Body of pancreas (tissue), 4 donors: ENCODE measurements around the gene SPOCD1. TPM values are rescaled to one million over a fixed set of nuclear protein-coding genes. Genes with fewer than 3 reads are reported as not detected.

Experiments used
- ATAC-seq: fragments of 150-250 bp; one replicate; pipeline ENCODE4 v1.9.1; 2016
- DNase-seq, 4 donors: peaks; one replicate each; pipeline ENCODE4 v3.0.0-alpha.2; 2019
- H3K27ac ChIP-seq, 4 donors: fragments of 200-600 bp; sonication (generic); 1 replicate in 3 of 4; 2 replicates in 1 of 4; pipeline versions ENCODE4 v1.5.1 to v1.6.1; 2016 to 2019; ENCODE audit warnings: mild to moderate bottlenecking in 1 of 4, mixed read lengths in 1 of 4, moderate library complexity in 1 of 4
- H3K27me3 ChIP-seq, 2 donors: fragments of 200-600 bp; sonication (generic); one replicate each; pipeline ENCODE4 v1.6.0; 2016; ENCODE audit warnings: mild to moderate bottlenecking in 1 of 2
- H3K36me3 ChIP-seq, 2 donors: fragments of 200-600 bp; sonication (generic); replicated peaks in 1 of 2; 2 replicates each; pipeline ENCODE4 v1.5.1; 2016; ENCODE audit warnings: low read depth in 2 of 2; ENCODE audit not compliant: insufficient read depth in 1 of 2
- H3K4me1 ChIP-seq: fragments of 200-600 bp; sonication (generic); one replicate; pipeline ENCODE4 v1.6.0; 2016
- H3K4me3 ChIP-seq, 2 donors: fragments of 200-600 bp; sonication (generic); 1 replicate in 1 of 2; 2 replicates in 1 of 2; pipeline ENCODE4 v1.5.1; 2016 to 2019
- H3K9me3 ChIP-seq, 3 donors: fragments of 200-600 bp; sonication (generic); 1 replicate in 2 of 3; 2 replicates in 1 of 3; pipeline ENCODE4 v1.5.1; 2016
- POLR2A ChIP-seq, 3 donors: fragments of 450-650 bp; IDR thresholded peaks; one replicate each; pipeline ENCODE4 v1.6.1; 2016; ENCODE audit warnings: antibody characterized with exemption in 3 of 3, mild to moderate bottlenecking in 2 of 3
- WGBS, 2 donors: methylation state at CpG; one replicate each; pipeline ENCODE4 v1.1.5; 2017; 5-methylcytosine and 5-hydroxymethylcytosine counted together
- intact Hi-C: fragments of 100-400 bp; cut with DNase I; formaldehyde crosslinking; loops from one replicate; pipeline ENCODE4 v1.15.1; 2023
- total RNA-seq, 2 donors: library from RNA; depleted of rRNA; stranded (reverse); fragments of >200 nt; gene quantifications; one replicate each; pipeline ENCODE4 v1.1.0, GENCODE V29; 2016
- TF ChIP-seq, protein P1 (sequence below), 7 experiments: fragments of 450-650 bp in 4 of 7; fragments of 200-600 bp in 3 of 7; sonication (generic) in 3 of 7; IDR thresholded peaks; one replicate each; pipeline ENCODE4 v1.5.1; 2016 to 2019; ENCODE audit warnings: antibody characterized with exemption in 7 of 7

SPOCD1 gene
- total RNA-seq, 2 donors from 2014 or later: 0.26 TPM; not detected in 1

DNA sequence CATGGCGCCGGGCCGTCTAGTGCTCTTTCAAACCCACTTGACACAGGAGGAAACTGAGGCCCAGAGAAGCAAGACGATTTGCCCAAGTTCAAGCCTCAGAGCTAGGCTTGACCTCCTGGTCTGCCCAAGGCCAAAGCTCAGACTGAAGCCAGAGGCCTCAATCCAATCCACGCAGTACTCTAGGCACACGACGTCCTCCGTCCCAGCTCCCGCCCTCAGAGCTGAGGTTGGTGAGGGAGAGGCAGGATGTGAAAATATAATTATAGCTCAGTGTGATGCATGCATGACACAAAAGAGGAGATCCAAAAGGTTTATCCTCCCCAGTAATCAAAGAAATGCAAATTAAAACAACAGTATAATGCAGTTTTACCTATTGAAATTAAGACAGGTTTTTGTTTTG lies 36.1 kb downstream of the SPOCD1 start:
- no peak for DNase-seq
- Histone ChIP-seq H3K9me3 (no peaks in the 10 kb centered on the region), H3K27me3 (no peaks in the 10 kb centered on the region), H3K36me3 (no peaks in the 10 kb centered on the region), H3K4me1 (no peaks in the 10 kb centered on the region), H3K27ac (no peak overlapping the region), H3K4me3 (no peak overlapping the region)
- WGBS, 2 donors: 77 to 79% methylated on average over 6 to 9 of the region's 9 CpGs
- TF ChIP-seq, protein P1, sequence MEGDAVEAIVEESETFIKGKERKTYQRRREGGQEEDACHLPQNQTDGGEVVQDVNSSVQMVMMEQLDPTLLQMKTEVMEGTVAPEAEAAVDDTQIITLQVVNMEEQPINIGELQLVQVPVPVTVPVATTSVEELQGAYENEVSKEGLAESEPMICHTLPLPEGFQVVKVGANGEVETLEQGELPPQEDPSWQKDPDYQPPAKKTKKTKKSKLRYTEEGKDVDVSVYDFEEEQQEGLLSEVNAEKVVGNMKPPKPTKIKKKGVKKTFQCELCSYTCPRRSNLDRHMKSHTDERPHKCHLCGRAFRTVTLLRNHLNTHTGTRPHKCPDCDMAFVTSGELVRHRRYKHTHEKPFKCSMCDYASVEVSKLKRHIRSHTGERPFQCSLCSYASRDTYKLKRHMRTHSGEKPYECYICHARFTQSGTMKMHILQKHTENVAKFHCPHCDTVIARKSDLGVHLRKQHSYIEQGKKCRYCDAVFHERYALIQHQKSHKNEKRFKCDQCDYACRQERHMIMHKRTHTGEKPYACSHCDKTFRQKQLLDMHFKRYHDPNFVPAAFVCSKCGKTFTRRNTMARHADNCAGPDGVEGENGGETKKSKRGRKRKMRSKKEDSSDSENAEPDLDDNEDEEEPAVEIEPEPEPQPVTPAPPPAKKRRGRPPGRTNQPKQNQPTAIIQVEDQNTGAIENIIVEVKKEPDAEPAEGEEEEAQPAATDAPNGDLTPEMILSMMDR (IDR thresholded peaks at IDR 0.05): no peak
- TF ChIP-seq POLR2A (IDR thresholded peaks at IDR 0.05): no peak
- intact Hi-C loops: no loop called here
- ATAC-seq: no peak

DNA sequence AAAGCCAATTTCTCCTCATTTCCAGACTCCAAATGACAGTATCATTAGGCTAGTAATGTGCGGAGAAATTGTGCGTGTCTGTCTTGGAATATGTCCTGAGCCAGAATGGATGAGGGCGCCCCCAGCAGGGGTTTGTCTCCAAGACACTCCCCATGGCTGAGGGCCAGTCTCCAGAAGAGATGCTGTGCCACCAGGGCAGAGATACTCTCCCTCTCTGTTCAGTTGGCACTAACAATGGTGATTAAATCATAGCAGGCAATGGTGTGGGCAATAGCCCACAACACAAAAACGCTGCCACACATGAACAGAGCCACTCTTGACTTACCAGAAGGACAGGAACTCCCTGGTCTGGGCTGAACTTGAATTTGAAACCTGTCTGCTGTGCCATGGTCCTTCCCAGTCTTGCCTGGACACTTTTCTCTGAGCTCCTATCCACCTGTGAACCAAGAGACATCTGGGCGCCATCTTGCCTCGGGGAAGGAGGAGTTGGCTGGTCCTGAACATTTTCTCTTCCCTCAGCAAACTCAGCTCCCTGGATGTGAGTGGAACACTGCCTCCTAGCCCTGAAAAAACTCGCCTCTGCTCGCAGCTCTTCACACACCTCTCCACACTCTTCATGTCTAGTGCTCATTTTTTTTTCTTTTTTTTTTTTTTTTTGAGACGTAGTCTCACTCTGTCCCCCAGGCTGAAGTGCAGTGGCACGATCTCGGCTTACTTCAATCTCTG lies 36.9 kb downstream of the SPOCD1 start:
- WGBS, 2 donors: 84 to 85% methylated on average over 8 to 11 of the region's 11 CpGs
- DNase-seq (no peak), ATAC-seq (no peak)
- intact Hi-C loops: no loop called here
- Histone ChIP-seq H3K27me3 (no peaks in the 10 kb centered on the region), H3K4me1 (no peaks in the 10 kb centered on the region), H3K27ac (no peak overlapping the region), H3K4me3 (no peak overlapping the region), H3K36me3 (no peaks in the 10 kb centered on the region), H3K9me3 (no peaks in the 10 kb centered on the region)
- TF ChIP-seq, protein P1 (IDR thresholded peaks at IDR 0.05): no peak
- TF ChIP-seq POLR2A (IDR thresholded peaks at IDR 0.05): no peak

DNA sequence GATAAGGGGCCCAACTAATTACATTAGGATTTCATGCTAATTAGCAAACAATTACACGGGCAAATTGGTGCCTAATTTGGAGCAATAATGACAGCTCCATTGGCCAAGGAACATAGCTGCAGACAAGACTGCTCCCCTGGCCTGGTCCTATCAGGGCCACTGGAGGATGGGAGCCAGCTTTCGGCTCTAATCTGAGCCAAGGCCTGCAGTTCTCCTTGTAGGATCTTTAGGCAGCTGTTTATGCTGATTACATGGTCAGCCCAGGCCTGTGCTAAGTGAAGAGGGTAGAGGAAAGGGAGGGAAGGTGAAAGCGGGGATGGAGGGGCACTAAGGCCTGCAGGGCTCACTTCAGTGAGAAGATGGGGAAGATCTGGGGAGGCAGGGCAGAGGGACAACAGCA lies 39.3 kb downstream of the SPOCD1 start:
- 63 to 67% methylated on average over 3 of the region's 3 CpGs for WGBS, 2 donors
- DNase-seq (no peak), ATAC-seq (no peak)
- H3K36me3 ChIP-seq: no peaks in the 10 kb centered on the region
- peaks cover 0 to 19% of the 10 kb centered on the region in 2 donors for H3K27me3 ChIP-seq
- no peaks in the 10 kb centered on the region for H3K9me3 ChIP-seq
- H3K4me3 ChIP-seq: no peak overlapping the region
- H3K27ac ChIP-seq: no peak overlapping the region
- TF ChIP-seq, protein P1 (IDR thresholded peaks at IDR 0.05): no peak
- no peak for TF ChIP-seq POLR2A (IDR thresholded peaks at IDR 0.05)
- H3K4me1 ChIP-seq: peaks cover 17% of the 10 kb centered on the region
- intact Hi-C loops: no loop called here

- TF ChIP-seq POLR2A (IDR thresholded peaks at IDR 0.05): no peak
- TF ChIP-seq, protein P1 (IDR thresholded peaks at IDR 0.05): no peak
- intact Hi-C loops: no loop called here
Measured at GRCh38 chr1:31776032-31776431, 39.8 kb downstream of the SPOCD1 start.

More at GRCh38 chr1:31776032-31776431, 39.8 kb downstream of the SPOCD1 start:
- H3K27ac ChIP-seq: no peak overlapping the region
- DNase-seq (no peak), ATAC-seq (no peak)
- H3K36me3 ChIP-seq: no peaks in the 10 kb centered on the region
- peaks cover 0 to 19% of the 10 kb centered on the region in 2 donors for H3K27me3 ChIP-seq
- H3K4me3 ChIP-seq: no peak overlapping the region
- WGBS, 2 donors: 81 to 82% methylated on average over 5 of the region's 5 CpGs
- no peaks in the 10 kb centered on the region for H3K9me3 ChIP-seq
- peaks cover 17% of the 10 kb centered on the region for H3K4me1 ChIP-seq
